ENCODE results near the gene SPSB4.

The SPSB4 gene

GRCh38 chr3:141076797-141077571 is 25.8 kb downstream of the SPSB4 start:
- peak; percentile 2 to 15 for DNase-seq

- no peak for DNase-seq
These were observed 26.5 kb downstream of the SPSB4 start for GRCh38 chr3:141077631-141078030.

GRCh38 chr3:141078200-141078599 is 27.1 kb downstream of the SPSB4 start:
- no peak for DNase-seq

- DNase-seq, result no peak
These were observed 29.3 kb downstream of the SPSB4 start for GRCh38 chr3:141080431-141080830.

- DNase-seq, result no peak
These were observed 30.1 kb downstream of the SPSB4 start for GRCh38 chr3:141081141-141081795.

- no peak for DNase-seq
These were observed 30.9 kb downstream of the SPSB4 start for GRCh38 chr3:141082064-141082463.

- DNase-seq, result no peak
These were observed 32.1 kb downstream of the SPSB4 start for GRCh38 chr3:141083226-141083625.

GRCh38 chr3:141083836-141084649 is 32.9 kb downstream of the SPSB4 start:
- DNase-seq, result no peak

- DNase-seq, result no peak
These were observed 34.4 kb downstream of the SPSB4 start for GRCh38 chr3:141085343-141086070.

GRCh38 chr3:141086188-141086587 is 35.0 kb downstream of the SPSB4 start:
- no peak for DNase-seq

- no peak for DNase-seq
These were observed 36.1 kb downstream of the SPSB4 start for GRCh38 chr3:141087076-141087777.

- DNase-seq, result no peak
These were observed 36.6 kb downstream of the SPSB4 start for GRCh38 chr3:141087778-141088130.

- no peak for DNase-seq
These were observed 38.4 kb downstream of the SPSB4 start for GRCh38 chr3:141089339-141090152.

GRCh38 chr3:141091426-141091825 is 40.3 kb downstream of the SPSB4 start:
- DNase-seq, result no peak

GRCh38 chr3:141092663-141093062 is 41.5 kb downstream of the SPSB4 start:
- no peak for DNase-seq

- DNase-seq, result no peak
These were observed 42.2 kb downstream of the SPSB4 start for GRCh38 chr3:141093397-141093796.

- DNase-seq, result no peak
These were observed 43.0 kb downstream of the SPSB4 start for GRCh38 chr3:141093971-141094684.

GRCh38 chr3:141094790-141095545 is 43.8 kb downstream of the SPSB4 start:
- DNase-seq, result no peak

- DNase-seq, result no peak
These were observed 44.4 kb downstream of the SPSB4 start for GRCh38 chr3:141095546-141095937.

GRCh38 chr3:141096164-141096563 is 45.0 kb downstream of the SPSB4 start:
- DNase-seq, result no peak

Data from CD4-positive, alpha-beta T cell treated with Interferon alpha-2 for 1 hour (primary cell).